ENCODE measurements around the gene CREBRF.

The CREBRF gene

GRCh38 chr5:173055983-173056782 lies at the start of gene CREBRF:
TSS of gene CREBRF (plus strand) at chr5:173056352. CDS start at chr5:173080776, 24,424 bp downstream.
- TF ChIP-seq FOXK2 (IDR thresholded peaks at IDR 0.05) (no peak), BHLHE40 (IDR thresholded peaks at IDR 0.05; ENCODE audit: borderline replicate concordance) (no peak), LEF1 (IDR thresholded peaks at IDR 0.05; ENCODE audit: borderline replicate concordance) (no peak), NFRKB (IDR thresholded peaks at IDR 0.05) (no peak), TARDBP (IDR thresholded peaks at IDR 0.05) (no peak), ZNF384 (IDR thresholded peaks at IDR 0.05) (no peak), ELF4 (IDR thresholded peaks at IDR 0.05) (peak; percentile 93), L3MBTL2 (conservative IDR thresholded peaks at IDR 0.05) (peak; percentile 71), FOXA1 (IDR thresholded peaks at IDR 0.05) (no peak), PKNOX1 (IDR thresholded peaks at IDR 0.05) (0 out of 2 replicates have a peak, but pooled peaks have one; percentile 9), SUZ12 (IDR thresholded peaks at IDR 0.05) (no peak), ARNT (IDR thresholded peaks at IDR 0.05) (peak; percentile 78), FOXM1 (IDR thresholded peaks at IDR 0.05; ENCODE audit: borderline replicate concordance) (no peak), CTBP1 (IDR thresholded peaks at IDR 0.05; ENCODE audit: borderline replicate concordance) (no peak), SP1 (IDR thresholded peaks at IDR 0.05) (no peak), HDGF (IDR thresholded peaks at IDR 0.05; ENCODE audit: borderline replicate concordance) (no peak)
- CTCF ChIA-PET = no interaction called here
- POLR2A ChIA-PET = interaction anchor here (1.3 to 2.2 kb wide), 4 partner anchors 16 to 273 kb away, joined by 3 to 15 read pairs (median 4); partner anchors contain the start of gene ATP6V0E1
- DNase-seq (ENCODE audit: extremely low spot score) = peak; percentile 98

DNA sequence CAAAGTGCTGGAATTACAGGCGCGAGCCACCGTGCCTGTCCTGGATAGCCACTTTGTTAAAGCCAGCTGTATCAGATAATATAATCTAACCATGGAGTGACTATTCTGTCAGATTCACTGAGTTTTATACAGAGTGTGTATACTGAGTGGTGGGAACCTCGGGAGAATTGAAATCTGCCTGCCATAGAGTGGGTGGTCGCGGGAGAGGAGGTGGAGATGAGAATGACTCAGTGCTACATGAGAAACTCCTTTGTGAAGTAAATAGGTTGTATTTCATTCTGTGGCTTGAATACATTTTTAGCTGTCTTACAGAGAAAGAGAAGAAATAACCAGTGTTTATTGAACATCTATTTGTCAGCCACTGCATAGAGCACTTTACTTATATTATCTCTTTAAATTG lies 46.1 kb upstream of the CREBRF start:
- POLR2A ChIA-PET = interaction anchor here (0.8 kb wide), 1 partner anchor 26 kb away, joined by 6 read pairs; the partner anchor contains the start of gene ATP6V0E1
- CTCF ChIA-PET = interaction anchor here (1.2 to 1.3 kb wide), 2 partner anchors 16 kb away, joined by 4 read pairs; no protein-coding TSS in a partner anchor
- no peak for DNase-seq (ENCODE audit: extremely low spot score)
- TF ChIP-seq L3MBTL2 (conservative IDR thresholded peaks at IDR 0.05) (no peak), HDGF (IDR thresholded peaks at IDR 0.05; ENCODE audit: borderline replicate concordance) (no peak), TARDBP (IDR thresholded peaks at IDR 0.05) (no peak), LEF1 (IDR thresholded peaks at IDR 0.05; ENCODE audit: borderline replicate concordance) (no peak), SP1 (IDR thresholded peaks at IDR 0.05) (no peak), NFRKB (IDR thresholded peaks at IDR 0.05) (no peak), ELF4 (IDR thresholded peaks at IDR 0.05) (no peak), BHLHE40 (IDR thresholded peaks at IDR 0.05; ENCODE audit: borderline replicate concordance) (no peak), FOXK2 (IDR thresholded peaks at IDR 0.05) (no peak), PKNOX1 (IDR thresholded peaks at IDR 0.05) (no peak), FOXA1 (IDR thresholded peaks at IDR 0.05) (no peak), ARNT (IDR thresholded peaks at IDR 0.05) (no peak), CTBP1 (IDR thresholded peaks at IDR 0.05; ENCODE audit: borderline replicate concordance) (no peak), FOXM1 (IDR thresholded peaks at IDR 0.05; ENCODE audit: borderline replicate concordance) (no peak)

- ChIA-PET POLR2A (interaction anchor here (0.8 kb wide), 1 partner anchor 27 kb away, joined by 6 read pairs; the partner anchor contains the start of gene ATP6V0E1), CTCF (interaction anchor here (0.7 to 1.3 kb wide), 3 partner anchors 9 to 17 kb away, joined by 4 read pairs; no protein-coding TSS in a partner anchor)
- peak; percentile 35 for DNase-seq (ENCODE audit: extremely low spot score)
- no peak for TF ChIP-seq L3MBTL2 (conservative IDR thresholded peaks at IDR 0.05)
- no peak for TF ChIP-seq HDGF (IDR thresholded peaks at IDR 0.05; ENCODE audit: borderline replicate concordance)
- no peak for TF ChIP-seq FOXK2 (IDR thresholded peaks at IDR 0.05)
- no peak for TF ChIP-seq FOXA1 (IDR thresholded peaks at IDR 0.05)
- no peak for TF ChIP-seq FOXM1 (IDR thresholded peaks at IDR 0.05; ENCODE audit: borderline replicate concordance)
Measured at GRCh38 chr5:173010547-173011464, 45.3 kb upstream of the CREBRF start.

GRCh38 chr5:173011566-173011965 lies 44.6 kb upstream of the CREBRF start:
- DNase-seq (ENCODE audit: extremely low spot score) = no peak
- ChIA-PET POLR2A (no interaction called here), CTCF (no interaction called here)
- TF ChIP-seq SUZ12 (IDR thresholded peaks at IDR 0.05) (no peak), ELF4 (IDR thresholded peaks at IDR 0.05) (no peak), FOXM1 (IDR thresholded peaks at IDR 0.05; ENCODE audit: borderline replicate concordance) (no peak), SP1 (IDR thresholded peaks at IDR 0.05) (no peak)

- TF ChIP-seq ZNF384 (IDR thresholded peaks at IDR 0.05) = no peak
- TF ChIP-seq SP1 (IDR thresholded peaks at IDR 0.05) = no peak
- TF ChIP-seq ARNT (IDR thresholded peaks at IDR 0.05) = no peak
- TF ChIP-seq ELF4 (IDR thresholded peaks at IDR 0.05) = no peak
- no peak for TF ChIP-seq HDGF (IDR thresholded peaks at IDR 0.05; ENCODE audit: borderline replicate concordance)
- TF ChIP-seq FOXM1 (IDR thresholded peaks at IDR 0.05; ENCODE audit: borderline replicate concordance) = no peak
- no peak for TF ChIP-seq FOXK2 (IDR thresholded peaks at IDR 0.05)
- DNase-seq (ENCODE audit: extremely low spot score) = no peak
- POLR2A ChIA-PET = no interaction called here
- CTCF ChIA-PET = no interaction called here
Measured at GRCh38 chr5:173012882-173013281, 43.3 kb upstream of the CREBRF start.

DNA sequence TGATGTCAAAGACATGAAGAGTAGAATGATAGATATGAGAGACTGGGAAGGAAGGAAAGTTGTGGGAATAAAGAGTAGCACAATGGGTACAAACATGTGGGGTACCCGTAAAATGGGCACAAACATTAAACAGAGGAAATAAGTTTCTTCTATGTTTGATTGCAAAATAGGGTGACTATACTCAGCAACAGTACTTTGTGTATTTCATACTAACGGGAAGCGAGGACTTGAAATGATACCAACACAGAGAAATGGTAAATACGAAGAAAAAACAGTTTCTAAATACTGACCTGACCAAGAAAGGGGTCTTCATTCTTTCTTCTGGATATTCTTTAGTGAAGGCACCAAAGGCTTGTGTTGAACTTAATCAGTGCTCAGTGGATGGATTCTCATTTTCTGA lies 41.5 kb upstream of the CREBRF start:
- ChIA-PET POLR2A (no interaction called here), CTCF (no interaction called here)
- TF ChIP-seq BHLHE40 (IDR thresholded peaks at IDR 0.05; ENCODE audit: borderline replicate concordance) (no peak), HDGF (IDR thresholded peaks at IDR 0.05; ENCODE audit: borderline replicate concordance) (no peak), ARNT (IDR thresholded peaks at IDR 0.05) (no peak), FOXK2 (IDR thresholded peaks at IDR 0.05) (no peak), SUZ12 (IDR thresholded peaks at IDR 0.05) (no peak), NFRKB (IDR thresholded peaks at IDR 0.05) (no peak), SP1 (IDR thresholded peaks at IDR 0.05) (no peak), FOXA1 (IDR thresholded peaks at IDR 0.05) (no peak)
- DNase-seq (ENCODE audit: extremely low spot score) = no peak

Measured in HEK293T (cell line).